Thymus (tissue), 11 donors: ENCODE results near the gene SPRED2. TPM values are rescaled to one million over a fixed set of nuclear protein-coding genes. Genes with fewer than 3 reads are reported as not detected.
A peak's percentile ranks its signal among the peaks of the same experiment; 100 is the strongest.

ENCODE experiments used
- DNase-seq, 9 donors: peaks; one replicate each; pipeline ENCODE4 v3.0.0-alpha.2; 2013; ENCODE audit warnings: low spot score in 9 of 9, low read depth in 6 of 9, missing footprints in 1 of 9
- H3K27ac ChIP-seq, 2 donors: one replicate each; pipeline ENCODE4 v1.5.1; 2013; ENCODE audit warnings: control low read depth in 1 of 2, low read depth in 1 of 2, low read length in 1 of 2, mild to moderate bottlenecking in 1 of 2, moderate library complexity in 1 of 2
- H3K27me3 ChIP-seq, 2 donors: one replicate each; pipeline ENCODE4 v1.5.1; 2013; ENCODE audit warnings: low read length in 1 of 2; ENCODE audit not compliant: control insufficient read depth in 2 of 2, insufficient read depth in 1 of 2
- H3K36me3 ChIP-seq, 2 donors: one replicate each; pipeline ENCODE4 v1.5.1; 2013; ENCODE audit warnings: low read length in 1 of 2, mild to moderate bottlenecking in 1 of 2, moderate library complexity in 1 of 2; ENCODE audit not compliant: control insufficient read depth in 2 of 2, insufficient read depth in 2 of 2
- H3K4me1 ChIP-seq, 2 donors: one replicate each; pipeline ENCODE4 v1.5.1; 2013; ENCODE audit warnings: low read length in 2 of 2; ENCODE audit not compliant: control insufficient read depth in 2 of 2, insufficient read depth in 2 of 2
- H3K4me3 ChIP-seq, 2 donors: one replicate each; pipeline ENCODE4 v1.5.1; 2013; ENCODE audit warnings: low read length in 2 of 2, control low read depth in 1 of 2, mild to moderate bottlenecking in 1 of 2
- H3K9me3 ChIP-seq, 2 donors: one replicate each; pipeline ENCODE4 v1.5.1; 2013; ENCODE audit warnings: low read length in 1 of 2, mild to moderate bottlenecking in 1 of 2; ENCODE audit not compliant: control insufficient read depth in 2 of 2, insufficient read depth in 1 of 2
- WGBS: extraction: QIAGEN DNeasy Blood & Tissue Kit; methylation state at CpG from one replicate; pipeline ENCODE4 v1.1.7; 2013; 5-methylcytosine and 5-hydroxymethylcytosine counted together
- polyA plus RNA-seq: library from polyadenylated mRNA; stranded (reverse); fragments of 200-250 nt; gene quantifications from one replicate; pipeline ENCODE4 v1.2.3, GENCODE V29; 2013
- total RNA-seq: library from RNA; stranded (reverse); fragments of 120-200 nt; gene quantifications from one replicate; pipeline ENCODE4 v1.2.4, GENCODE V29; 2013
- donor health status: healthy.

The SPRED2 gene
- total and polyA plus RNA-seq, 2 donors = 7.9 to 17.0 TPM

DNA sequence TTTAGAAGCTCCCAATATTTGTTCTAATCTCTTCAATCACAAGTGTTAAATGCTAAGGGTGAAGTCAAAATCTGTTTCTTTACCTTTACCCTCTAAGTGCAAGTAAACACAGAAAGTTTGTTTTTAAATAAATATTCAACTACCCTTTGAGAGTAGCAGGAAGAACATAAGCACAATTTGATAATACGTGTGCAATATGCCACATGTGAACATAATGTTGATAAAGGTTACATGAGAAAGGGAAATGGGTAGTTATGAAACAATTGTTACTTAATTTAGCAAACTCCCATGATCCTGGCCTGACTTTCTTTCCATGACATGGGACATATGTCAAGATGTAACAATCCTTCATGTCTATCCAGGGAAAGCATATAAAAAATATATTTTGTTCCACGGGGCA, 7.1 kb downstream of the SPRED2 start:
- no peak for DNase-seq
- no peak overlapping the region for H3K4me3 ChIP-seq
- H3K27ac ChIP-seq = no peak overlapping the region
- WGBS = 81% methylated on average over 2 of the region's 2 CpGs
- peaks cover 29 to 66% of the 10 kb centered on the region in 2 donors for H3K4me1 ChIP-seq
- no peaks in the 10 kb centered on the region for H3K27me3 ChIP-seq
- peaks cover 0 to 21% of the 10 kb centered on the region in 2 donors for H3K36me3 ChIP-seq
- H3K9me3 ChIP-seq = no peaks in the 10 kb centered on the region

DNA sequence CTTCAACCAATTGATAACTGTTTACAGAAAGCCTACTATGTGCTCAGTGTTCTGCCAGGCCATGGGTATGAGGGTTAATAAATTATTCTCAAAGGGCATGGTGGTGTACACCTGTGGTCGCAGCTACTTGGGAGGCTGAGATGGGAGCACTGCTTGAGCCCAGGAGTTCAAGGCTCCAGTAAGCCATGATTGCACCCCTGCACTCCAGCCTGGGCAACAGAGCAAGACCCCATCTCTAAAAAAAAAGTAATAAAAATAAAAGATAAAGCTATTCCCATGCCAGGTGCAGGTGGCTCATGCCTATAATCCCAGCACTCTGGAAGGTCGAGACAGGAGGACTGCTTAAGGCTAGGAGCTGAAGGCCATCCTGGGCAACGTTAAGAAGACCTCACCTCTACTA, 8.0 kb downstream of the SPRED2 start:
- no peak overlapping the region for H3K4me3 ChIP-seq
- no peak overlapping the region for H3K27ac ChIP-seq
- no peaks in the 10 kb centered on the region for H3K27me3 ChIP-seq
- H3K9me3 ChIP-seq = no peaks in the 10 kb centered on the region
- H3K36me3 ChIP-seq = peaks cover 0 to 15% of the 10 kb centered on the region in 2 donors
- no peak for DNase-seq
- 82% methylated on average over 3 of the region's 3 CpGs for WGBS
- peaks cover 27 to 64% of the 10 kb centered on the region in 2 donors for H3K4me1 ChIP-seq

DNA sequence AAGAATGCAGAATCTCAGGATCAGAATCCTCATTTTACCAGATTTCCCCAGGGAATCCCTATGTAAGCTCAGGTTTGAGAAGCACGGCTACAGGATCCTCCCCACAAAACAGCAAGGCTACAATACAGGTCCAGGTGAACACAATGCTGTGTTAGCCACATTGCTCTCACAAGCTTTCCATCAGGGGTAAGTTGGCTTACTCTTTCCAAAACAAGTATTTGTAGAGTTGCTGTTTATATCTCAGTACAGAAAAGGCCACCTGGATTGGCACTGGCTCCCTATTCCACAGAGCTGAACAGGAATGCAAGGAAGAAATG, 11.0 kb downstream of the SPRED2 start:
- H3K9me3 ChIP-seq = no peaks in the 10 kb centered on the region
- WGBS = 88% methylated on average over 1 of the region's 1 CpG
- peak overlapping the region; percentile 75 to 80 for H3K27ac ChIP-seq
- peaks cover 51 to 75% of the 10 kb centered on the region in 2 donors for H3K4me1 ChIP-seq
- no peak overlapping the region for H3K4me3 ChIP-seq
- H3K36me3 ChIP-seq = peaks cover 0 to 7% of the 10 kb centered on the region in 2 donors
- no peak for DNase-seq
- no peaks in the 10 kb centered on the region for H3K27me3 ChIP-seq

DNA sequence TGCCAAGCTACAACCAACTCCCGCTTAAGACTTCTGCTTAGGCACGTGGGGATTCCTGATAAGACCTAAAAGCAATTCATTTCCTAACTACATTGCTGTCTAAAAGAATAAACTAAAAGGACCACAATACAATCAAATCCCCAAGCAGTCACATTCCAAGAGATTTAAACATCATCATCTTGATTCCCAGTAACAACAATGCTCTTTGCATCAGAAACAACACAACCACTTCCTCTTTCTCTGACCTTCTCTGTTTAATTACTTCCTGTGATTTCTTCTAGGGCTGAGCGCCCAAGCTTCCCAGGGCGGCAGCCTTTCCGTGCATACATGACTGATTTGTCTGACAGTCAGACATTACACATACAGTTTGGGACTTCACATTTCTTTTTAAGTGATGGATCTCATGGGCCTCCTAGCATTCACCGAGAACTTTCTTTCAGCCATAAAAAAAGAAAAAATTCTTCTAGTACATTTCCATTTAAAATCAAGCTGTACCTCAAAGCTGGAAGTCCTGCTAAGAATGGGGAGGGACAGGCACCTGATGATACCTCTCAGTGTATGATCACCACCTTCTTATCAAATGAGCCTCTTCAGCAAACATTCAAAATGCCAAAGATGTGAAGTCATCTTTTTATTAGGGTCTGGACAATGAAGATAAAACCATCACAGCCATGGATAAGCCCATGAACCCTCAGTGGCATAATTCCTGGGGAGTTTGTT, 11.5 kb downstream of the SPRED2 start:
- peak overlapping the region; percentile 80 for H3K27ac ChIP-seq

DNA sequence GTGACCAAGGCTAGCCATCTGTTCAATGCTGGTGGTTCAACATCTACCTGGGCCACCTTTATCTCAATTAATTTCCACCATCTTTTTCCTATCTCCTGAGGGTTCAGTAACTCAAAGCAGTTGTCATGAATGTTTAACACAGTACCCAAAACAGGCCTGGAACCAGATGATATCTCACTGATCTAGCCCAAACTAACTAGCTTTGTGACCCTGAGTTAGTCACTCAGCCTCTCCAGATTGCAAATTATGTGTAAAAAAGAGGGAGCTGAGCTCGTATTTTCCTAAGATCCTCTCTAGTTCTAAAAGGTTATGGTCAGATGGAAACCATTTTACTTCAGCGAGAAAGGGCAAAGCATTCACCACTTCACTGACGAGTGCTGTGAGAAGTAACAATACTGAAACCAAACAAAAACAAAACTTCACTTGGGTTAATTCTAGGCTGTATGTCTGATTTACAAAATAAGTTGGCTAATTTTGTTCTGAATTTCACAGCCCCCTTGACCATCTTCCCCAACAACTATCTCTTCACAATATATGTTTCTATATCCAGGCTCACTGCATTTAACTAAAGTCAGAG, 14.8 kb downstream of the SPRED2 start:
- 80% methylated on average over 3 of the region's 3 CpGs for WGBS
- Histone ChIP-seq H3K36me3 (peaks cover 0 to 3% of the 10 kb centered on the region in 2 donors), H3K4me1 (peaks cover 72 to 94% of the 10 kb centered on the region in 2 donors), H3K27ac (peak overlapping the region; percentile 70 to 91), H3K9me3 (no peaks in the 10 kb centered on the region), H3K4me3 (no peak overlapping the region), H3K27me3 (no peaks in the 10 kb centered on the region)
- DNase-seq = no peak

More for the DNA sequence above, 11.5 kb downstream of the SPRED2 start:
- Histone ChIP-seq H3K4me3 (peak overlapping the region in 1 of 2 donors; percentile 10), H3K27me3 (no peaks in the 10 kb centered on the region), H3K4me1 (peaks cover 57 to 78% of the 10 kb centered on the region in 2 donors), H3K36me3 (peaks cover 0 to 7% of the 10 kb centered on the region in 2 donors), H3K9me3 (no peaks in the 10 kb centered on the region)
- peak in 1 of 9 donors; percentile 69 for DNase-seq
- 24% methylated on average over 6 of the region's 6 CpGs for WGBS

DNA sequence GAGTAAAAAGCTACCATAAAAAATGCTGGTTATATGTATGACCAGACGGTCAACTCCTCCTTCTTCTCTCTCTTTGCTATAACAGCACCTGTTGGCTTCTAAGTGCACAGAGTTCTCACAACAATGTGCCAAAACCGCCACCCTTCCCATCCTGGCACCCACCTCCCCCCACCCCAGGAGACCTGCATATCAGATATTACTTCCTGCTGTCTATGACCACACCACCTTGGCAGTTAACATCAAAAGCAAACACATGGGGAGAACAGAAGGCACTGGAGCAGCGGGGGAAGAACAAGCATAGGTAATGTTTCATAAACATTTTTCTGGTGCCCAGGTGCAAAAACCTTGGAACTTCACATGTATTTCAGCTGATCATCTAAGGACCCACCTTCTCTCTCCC, 15.5 kb downstream of the SPRED2 start:
- Histone ChIP-seq H3K9me3 (no peaks in the 10 kb centered on the region), H3K4me1 (peaks cover 72 to 94% of the 10 kb centered on the region in 2 donors), H3K27me3 (no peaks in the 10 kb centered on the region), H3K27ac (peak overlapping the region; percentile 1 to 91), H3K4me3 (peak overlapping the region; percentile 8 to 21), H3K36me3 (peaks cover 0 to 3% of the 10 kb centered on the region in 2 donors)
- DNase-seq = peak in 5 of 9 donors; percentile 58 to 89 (median 80)
- WGBS = 7% methylated on average over 3 of the region's 3 CpGs

DNA sequence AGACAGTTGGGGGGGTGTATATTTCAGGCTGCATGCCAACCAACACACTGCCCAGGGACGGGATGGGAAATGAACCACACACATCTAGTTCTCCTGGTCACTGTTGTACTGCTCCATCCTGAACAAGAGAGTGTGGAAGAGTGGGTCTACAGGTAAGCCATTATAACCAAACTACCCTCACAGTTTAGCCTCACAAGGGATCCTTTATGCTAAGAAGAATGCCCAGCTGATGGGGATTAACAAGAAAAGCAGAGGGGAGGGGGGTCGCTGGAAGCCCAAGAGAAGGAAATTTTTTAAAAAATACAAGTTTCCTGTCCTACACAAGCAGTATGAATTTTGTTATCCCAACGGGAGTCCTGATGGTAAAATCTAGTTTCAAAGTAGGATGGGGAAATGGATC, 16.1 kb downstream of the SPRED2 start:
- no peaks in the 10 kb centered on the region for H3K27me3 ChIP-seq
- H3K4me3 ChIP-seq = peak overlapping the region; percentile 8 to 21
- WGBS = 66% methylated on average over 3 of the region's 3 CpGs

DNA sequence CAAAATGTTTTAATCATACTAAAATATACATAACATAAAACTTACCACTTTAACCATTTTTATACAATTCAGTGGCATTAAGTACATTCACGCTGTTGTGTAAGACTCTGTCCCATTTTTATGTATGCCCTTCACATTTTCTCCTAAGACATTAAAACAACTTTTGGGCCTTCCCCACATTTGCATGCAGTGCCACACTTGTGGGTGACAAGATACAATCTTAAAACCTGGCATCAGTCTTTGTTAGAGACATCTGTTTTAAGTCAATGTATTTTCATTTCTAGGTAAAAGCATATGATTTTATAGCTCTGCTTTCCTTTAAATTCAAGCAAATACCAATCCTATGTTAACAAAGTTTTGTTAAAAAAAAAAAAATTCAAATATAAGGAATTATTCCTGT, 17.3 kb downstream of the SPRED2 start:
- Histone ChIP-seq H3K27me3 (no peaks in the 10 kb centered on the region), H3K9me3 (peaks cover 0 to 2% of the 10 kb centered on the region in 2 donors), H3K36me3 (peaks cover 0 to 3% of the 10 kb centered on the region in 2 donors), H3K4me1 (peaks cover 74 to 92% of the 10 kb centered on the region in 2 donors), H3K27ac (peak overlapping the region in 1 of 2 donors; percentile 44), H3K4me3 (no peak overlapping the region)
- WGBS = 37% methylated on average over 1 of the region's 1 CpG
- peak in 1 of 9 donors; percentile 70 for DNase-seq

More for the DNA sequence above, 16.1 kb downstream of the SPRED2 start:
- H3K9me3 ChIP-seq = no peaks in the 10 kb centered on the region
- H3K4me1 ChIP-seq = peaks cover 75 to 93% of the 10 kb centered on the region in 2 donors
- no peak for DNase-seq
- peaks cover 0 to 3% of the 10 kb centered on the region in 2 donors for H3K36me3 ChIP-seq
- peak overlapping the region; percentile 1 to 91 for H3K27ac ChIP-seq

DNA sequence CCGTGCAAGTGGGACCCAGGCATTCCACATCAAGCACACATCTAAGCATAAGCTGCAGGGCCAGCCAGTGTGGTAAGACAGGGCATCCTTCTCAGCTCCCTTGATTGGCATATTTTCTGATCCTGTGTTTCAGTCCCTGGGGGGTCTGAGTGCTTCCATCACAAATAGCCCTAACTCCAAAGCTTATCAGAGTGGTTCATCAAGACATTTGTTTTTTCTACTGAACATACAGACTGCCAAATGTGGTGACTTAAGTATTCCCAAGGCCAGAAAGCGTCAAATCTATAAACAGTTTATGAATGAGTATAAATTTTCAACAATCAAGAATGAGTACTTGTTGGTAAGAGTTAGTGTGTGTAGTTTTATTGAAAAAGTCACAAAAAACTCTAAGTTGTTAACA, 18.8 kb downstream of the SPRED2 start:
- Histone ChIP-seq H3K27me3 (no peaks in the 10 kb centered on the region), H3K9me3 (peaks cover 0 to 8% of the 10 kb centered on the region in 2 donors), H3K4me3 (no peak overlapping the region), H3K4me1 (peaks cover 74 to 91% of the 10 kb centered on the region in 2 donors), H3K36me3 (peaks cover 0 to 3% of the 10 kb centered on the region in 2 donors), H3K27ac (peak overlapping the region in 1 of 2 donors; percentile 44)
- DNase-seq = no peak
- 48% methylated on average over 2 of the region's 2 CpGs for whole genome bisulfite sequencing
